NCI-H146 treated with DMSO at 0.1 percent for 48 hours (cell line): ENCODE measurements around the gene STEAP1B.
"Not testable (repeated sequence)": the region's sequence is repeated elsewhere in the genome, so short reads cannot be mapped to it uniquely, and the experiment has no call there.

Experiments
- DNase-seq: peaks from one replicate; lab custom pipeline; 2025; ENCODE audit not compliant: unreplicated experiment; lab: John Stamatoyannopoulos, UW

The STEAP1B gene

DNA sequence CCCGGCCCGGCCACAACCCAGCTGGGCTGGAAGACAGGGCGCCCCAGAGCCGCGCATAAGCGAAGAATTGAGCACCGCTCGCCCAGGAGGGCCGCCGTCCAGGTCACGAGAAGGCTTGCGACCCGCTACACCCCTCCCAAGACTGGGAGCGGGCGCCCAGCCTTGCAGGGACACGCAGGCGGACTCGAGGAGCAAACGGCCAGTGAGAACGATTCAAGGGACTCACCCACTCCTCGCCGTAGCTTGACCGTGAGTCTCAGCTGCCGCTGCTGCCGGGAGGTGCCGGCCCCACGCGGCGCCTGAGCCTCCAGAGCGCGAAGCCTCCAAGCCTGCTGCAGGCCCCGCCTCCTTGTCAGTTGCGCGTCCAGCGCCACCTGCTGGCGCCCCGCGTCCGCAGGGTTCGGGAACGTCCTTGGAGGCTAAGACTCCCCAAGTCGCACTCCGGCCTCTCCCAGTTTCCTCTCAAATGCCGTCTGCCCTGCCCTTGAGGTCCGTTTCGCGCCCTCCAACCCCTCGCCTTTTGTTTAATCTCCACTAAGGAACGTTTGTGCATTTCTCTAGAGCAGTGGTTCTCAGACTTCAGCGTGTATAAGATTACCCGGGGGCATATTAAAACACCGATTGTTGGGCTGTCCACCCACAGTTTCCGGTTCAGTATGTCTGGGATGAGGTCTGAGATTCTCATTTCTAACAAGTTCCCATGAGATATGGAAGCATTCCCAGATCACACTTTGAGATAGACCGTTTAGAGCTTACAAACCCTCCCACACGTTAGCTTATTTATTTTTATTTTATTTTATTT lies at the start of gene STEAP1B:
TSS of gene STEAP1B (minus strand) at position 301 of the 802 bp plus-strand sequence. CDS start 5,333 bp downstream, outside the sequence.
- peak; percentile 53 for DNase-seq

GRCh38 chr7:22549051-22549450 lies 49.1 kb upstream of the STEAP1B start:
- DNase-seq: no peak

GRCh38 chr7:22548313-22548712 lies 48.3 kb upstream of the STEAP1B start:
- DNase-seq: peak; percentile 51

- no peak for DNase-seq
Observed at GRCh38 chr7:22546769-22547168, 46.8 kb upstream of the STEAP1B start.

DNA sequence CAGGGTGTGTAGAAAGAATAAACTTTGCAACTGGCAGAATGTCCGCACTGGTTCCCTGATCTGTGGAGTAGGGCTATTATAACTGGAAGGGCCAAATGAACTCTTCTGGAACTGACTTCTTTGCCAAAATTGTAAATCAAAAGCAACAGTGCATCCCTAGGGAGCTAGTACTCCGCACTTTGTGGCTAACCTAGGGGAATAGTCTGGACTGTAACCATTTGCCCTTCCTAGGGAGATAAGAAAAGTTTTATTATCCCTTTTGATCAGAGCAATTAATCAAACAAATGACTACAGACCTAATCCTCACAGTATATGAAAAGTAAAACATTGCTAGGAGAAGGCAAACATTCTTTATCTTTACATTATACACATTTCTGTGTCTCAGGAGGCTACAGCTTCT lies 45.5 kb upstream of the STEAP1B start:
- DNase-seq: no peak

DNA sequence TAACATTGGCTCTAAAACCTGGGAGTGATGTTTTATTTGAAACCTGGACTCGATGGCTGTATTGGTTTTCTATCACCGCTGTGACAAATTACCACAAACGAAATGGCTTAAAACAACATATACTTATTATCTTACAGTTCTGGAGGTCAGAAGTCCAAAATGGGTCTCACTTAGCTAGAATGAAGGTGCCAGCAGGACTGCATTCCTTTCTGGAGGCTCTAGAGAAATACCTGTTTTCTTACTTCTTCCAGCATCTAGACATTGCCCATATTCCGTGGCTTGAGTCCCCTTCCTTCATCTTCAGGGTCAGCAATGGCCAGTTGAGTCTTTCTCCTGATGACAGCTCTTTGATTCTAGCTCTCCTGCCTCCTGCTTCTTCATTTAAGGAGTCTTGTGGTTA lies 44.3 kb upstream of the STEAP1B start:
- no peak for DNase-seq

DNA sequence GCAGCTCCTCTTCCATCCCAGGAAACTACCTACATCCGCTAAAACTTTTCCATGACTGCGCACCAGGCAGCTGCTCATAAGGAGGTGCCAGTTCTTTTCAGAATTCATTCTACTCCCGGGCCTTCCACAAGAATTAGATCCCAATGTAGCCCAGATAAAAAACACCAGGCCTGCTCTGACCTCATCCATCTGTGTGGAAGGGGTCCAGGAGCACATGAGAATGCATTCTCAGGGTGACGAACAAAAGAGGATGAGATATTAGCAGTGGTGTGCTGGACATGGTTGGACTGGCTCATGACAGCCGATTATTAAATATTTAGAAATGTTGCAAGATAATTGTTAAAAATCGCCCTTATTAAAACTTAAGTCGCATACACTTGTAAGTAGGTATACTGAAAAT lies 43.2 kb upstream of the STEAP1B start:
- no peak for DNase-seq

DNA sequence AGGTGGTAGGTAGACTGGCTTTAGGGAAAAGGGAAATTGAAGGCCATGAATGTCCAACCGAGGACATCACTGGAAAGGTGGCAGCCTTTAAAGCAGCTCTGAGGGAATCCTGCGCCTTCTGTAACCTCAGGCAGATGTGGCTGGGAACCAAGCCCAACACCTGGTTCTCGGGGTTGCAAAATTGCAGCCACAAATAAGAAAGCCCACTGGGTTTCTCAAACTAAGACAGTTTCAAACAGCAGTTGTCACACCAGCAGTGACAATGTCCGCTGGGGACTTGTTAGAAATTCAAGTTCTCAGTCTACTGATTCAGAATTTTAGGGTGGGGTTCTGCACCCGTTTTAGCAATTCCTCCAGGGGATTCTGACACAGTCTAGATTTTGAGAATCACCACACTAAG lies 42.7 kb upstream of the STEAP1B start:
- no peak for DNase-seq

DNA sequence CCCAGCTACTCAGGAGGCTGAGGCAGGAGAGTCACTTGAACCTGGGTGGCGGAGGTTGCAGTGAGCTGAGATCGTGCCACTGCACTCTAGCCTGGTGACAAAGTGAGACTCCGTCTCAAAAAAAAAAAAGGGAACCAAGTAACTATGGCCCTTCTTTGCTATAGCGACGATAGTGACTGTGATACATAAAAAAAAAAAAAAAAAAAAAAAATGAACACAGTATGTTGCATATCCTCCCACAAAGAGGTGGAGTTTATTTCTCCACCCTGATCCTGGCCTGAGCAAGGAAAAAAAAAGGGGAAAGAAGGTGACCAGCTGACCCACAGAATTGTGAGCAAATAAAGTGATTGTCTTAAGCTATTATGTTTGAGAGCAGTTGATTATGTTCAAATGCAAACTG lies 42.3 kb upstream of the STEAP1B start:
- no peak for DNase-seq

GRCh38 chr7:22541789-22542188 lies 41.8 kb upstream of the STEAP1B start:
- DNase-seq: no peak

DNA sequence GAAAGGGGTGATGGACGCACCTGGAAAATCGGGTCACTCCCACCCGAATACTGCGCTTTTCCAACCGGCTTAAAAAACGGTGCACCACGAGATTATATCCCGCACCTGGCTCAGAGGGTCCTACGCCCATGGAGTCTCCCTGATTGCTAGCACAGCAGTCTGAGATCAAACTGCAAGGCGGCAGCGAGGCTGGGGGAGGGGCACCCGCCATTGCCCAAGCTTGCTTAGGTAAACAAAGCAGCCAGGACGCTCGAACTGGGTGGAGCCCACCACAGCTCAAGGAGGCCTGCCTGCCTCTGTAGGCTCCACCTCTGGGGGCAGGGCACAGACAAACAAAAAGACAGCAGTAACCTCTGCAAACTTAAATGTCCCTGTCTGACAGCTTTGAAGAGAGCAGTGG lies 28.5 kb upstream of the STEAP1B start:
- not testable (repeated sequence) for DNase-seq

DNA sequence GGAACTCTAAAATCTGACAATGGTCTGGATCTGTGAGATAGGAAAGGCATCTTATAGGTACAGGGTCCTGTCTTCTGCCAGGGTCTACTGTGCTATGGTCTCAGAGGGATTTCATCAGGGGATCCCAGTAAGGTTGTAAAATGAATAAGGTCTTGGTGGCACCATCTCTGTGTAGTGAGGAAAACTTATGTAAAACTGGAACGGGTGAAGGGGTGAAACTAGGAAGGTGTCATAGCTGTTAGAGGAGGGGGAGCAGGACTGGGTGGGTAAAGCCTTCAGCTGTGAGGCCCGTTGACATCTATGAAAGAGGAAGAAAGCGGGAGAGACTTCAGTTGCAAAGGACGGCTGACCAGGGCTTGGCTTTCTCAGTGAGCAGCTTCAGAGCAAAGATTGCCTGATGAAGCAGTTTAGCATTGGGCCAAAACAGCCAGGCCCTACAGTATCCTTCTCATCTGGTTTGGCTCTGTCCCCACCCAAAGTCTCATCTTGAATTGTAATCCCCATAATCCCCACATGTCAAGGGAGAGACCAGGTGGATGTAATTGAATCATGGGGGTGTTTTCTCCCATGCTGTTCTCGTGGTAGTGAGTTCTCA lies 24.5 kb upstream of the STEAP1B start:
- not testable (repeated sequence) for DNase-seq

DNA sequence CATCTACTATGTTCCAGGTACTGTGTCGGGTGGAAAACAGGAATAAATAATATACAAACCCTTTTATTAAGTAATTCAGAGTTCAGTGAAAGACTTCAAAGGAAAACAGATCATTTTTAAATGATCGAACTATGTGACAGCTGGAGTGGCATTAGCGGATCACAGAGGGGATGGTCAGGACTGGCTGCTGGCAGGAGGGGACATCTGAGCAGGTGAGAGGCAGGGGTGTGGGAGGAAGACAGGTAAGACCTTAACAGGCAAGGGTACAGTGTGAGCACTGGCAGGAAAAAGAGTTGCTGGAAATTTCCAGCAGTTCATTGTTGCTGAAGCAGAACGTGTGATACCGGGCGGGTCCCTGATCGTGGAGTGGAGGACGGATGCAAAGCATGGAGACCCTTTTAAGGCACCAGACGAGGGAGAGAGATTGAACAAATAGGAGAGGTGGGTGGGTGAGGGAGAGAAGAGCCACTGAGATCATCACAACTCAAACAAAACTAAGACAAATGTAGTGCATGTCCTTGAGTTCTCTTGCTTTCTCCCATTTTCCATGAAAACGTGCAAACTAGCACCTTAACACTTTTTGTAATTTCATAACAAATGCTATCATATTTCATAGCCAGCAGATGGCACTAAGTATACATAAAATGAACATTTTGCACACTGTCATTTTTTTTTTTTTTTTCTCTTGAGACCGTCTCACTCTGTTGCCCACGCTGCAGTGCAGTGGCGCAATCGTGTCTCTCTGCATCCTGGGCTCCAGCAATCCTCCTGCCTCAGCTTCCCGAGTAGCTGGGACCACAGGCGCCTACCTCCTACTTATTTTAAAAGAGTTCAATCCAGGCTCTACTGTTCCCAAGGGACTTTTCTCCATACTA lies 23.7 kb upstream of the STEAP1B start:
- not testable (repeated sequence) for DNase-seq

DNA sequence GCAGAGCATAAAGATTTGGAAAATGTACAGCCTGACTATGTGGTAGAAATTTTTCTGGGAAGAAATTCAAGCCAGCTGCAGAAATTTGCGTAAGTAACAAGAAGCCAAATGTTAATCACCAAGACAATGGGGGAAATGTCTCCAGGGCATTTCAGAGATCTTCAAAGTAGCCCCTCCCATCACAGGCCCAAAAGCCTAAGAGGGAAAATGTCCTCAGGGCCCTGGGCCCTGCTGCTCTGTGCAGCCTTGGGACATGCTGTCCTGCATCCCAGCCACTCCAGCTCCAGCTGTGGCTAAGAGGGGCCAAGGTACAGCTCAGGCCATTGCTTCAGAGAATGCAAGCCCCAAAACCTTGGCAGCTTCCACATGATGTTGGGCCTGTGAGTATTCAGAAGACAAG lies 19.6 kb upstream of the STEAP1B start:
- not testable (repeated sequence) for DNase-seq

GRCh38 chr7:22516950-22517349 lies 17.0 kb upstream of the STEAP1B start:
- not testable (repeated sequence) for DNase-seq

DNA sequence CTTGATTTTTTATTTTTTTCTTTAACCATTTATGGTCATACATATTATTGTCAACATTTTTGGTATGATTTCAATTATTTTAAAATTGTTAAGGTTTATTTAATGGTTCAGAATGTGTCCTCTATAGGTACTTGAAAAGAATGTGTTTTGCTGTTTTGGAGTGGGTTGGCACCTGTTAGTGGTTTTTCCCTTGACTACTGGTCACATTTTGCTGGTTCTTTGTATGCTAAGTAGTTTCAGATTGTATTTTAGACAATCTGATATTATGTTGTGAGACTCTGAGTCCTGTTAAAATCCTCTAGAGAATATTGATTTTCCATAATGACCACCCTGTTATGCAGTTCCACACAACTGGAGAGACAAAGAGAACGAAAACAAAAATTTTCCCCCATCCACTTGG lies 15.0 kb upstream of the STEAP1B start:
- not testable (repeated sequence) for DNase-seq

DNA sequence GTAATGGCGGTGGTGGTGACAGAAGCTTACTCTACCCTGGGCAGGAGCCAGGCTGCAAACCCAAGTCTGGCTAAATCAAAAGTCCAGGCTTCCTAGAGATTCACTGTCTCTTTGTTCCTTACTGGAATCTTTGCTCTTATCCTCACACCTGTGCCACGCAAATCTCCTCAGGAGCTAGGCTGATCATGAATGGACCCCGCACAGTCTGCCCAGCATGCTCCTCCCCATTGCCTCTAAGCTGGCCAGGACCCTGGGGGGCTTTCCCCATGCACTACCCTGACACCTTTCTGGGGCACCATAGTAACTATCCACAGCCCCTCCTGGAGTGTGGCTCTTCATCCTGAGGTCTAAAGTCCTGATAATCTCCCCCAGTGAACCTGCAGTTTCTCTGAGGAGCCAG lies 7.3 kb upstream of the STEAP1B start:
- not testable (repeated sequence) for DNase-seq

- not testable (repeated sequence) for DNase-seq
Observed at GRCh38 chr7:22506316-22507020, 6.5 kb upstream of the STEAP1B start.

GRCh38 chr7:22504519-22504918 lies 4.5 kb upstream of the STEAP1B start:
- DNase-seq: not testable (repeated sequence)

- DNase-seq: not testable (repeated sequence)
Observed at GRCh38 chr7:22502104-22502503, 2.1 kb upstream of the STEAP1B start.

GRCh38 chr7:22501336-22501735 lies 1.3 kb upstream of the STEAP1B start:
- peak; percentile 34 for DNase-seq
